HG03108 (cell line): ENCODE measurements around the gene RBMS1.

Experiments used
- ATAC-seq: cut with Tn5 transposase; IDR thresholded peaks from one replicate; pipeline ENCODE4 v1.9.1; 2021; ENCODE audit warnings: moderate library complexity; ENCODE audit not compliant: unreplicated experiment

Gene RBMS1

GRCh38 chr2:160310118-160310828 lies 183.3 kb downstream of the RBMS1 start:
- ATAC-seq, result no peak

DNA sequence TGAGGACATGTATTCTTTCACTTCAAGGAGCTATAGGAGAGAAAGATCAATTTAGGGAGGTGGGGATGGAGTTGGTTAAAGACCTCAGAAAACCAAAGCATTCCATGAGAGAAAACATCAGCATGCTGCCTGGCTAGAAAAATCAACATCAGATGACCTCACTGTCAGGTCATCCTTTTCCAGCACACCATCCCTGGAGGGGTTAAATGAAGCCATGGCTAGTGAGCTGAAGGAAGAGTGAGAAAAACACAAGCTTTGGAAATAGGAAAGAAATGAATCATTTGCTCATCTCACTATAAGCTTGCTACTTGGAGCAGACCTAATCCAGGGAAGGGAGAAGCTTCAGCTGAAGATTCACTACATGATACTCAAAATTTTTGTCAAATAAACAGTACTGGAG lies 184.0 kb downstream of the RBMS1 start:
- no peak for ATAC-seq

DNA sequence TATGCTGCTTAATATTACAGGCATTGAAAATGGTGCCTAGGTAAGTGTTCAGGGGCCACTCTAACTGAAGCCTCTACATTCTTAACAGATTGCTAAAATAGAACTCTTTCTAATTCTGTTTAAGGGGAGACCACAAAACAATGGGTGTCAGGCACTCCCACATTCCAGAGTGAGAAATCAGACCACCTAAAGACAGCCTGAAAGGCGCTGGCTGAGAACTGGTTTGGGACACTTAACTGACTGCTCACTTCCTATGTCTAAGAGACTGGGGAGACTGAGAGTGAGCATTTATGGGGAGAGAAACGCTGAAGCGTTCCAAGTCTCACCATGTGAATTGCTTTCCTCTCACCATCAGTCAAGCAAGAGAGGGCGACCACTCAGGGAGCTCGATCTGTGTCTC lies 184.7 kb downstream of the RBMS1 start:
- ATAC-seq, result no peak

- ATAC-seq, result no peak
These were observed 185.1 kb downstream of the RBMS1 start for GRCh38 chr2:160308476-160308875.

DNA sequence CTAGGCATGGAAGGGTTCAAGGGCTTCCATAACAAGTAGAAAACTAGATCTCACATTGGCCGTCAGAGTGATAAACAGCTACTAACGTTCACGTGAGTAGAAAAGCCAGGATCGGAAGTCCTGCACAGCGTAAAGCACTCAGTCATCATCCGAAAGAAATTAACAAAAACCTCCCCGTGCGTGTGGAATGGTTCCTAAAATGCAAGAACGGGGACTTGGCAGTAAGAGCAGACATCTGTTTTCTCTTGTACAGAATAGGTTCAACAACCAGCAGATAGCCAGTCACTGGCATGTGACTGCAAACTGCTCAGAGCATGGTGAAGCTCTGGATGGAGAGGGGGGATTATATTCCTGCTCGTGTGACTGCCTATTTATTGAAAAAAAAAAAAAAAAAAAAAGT lies 186.6 kb downstream of the RBMS1 start:
- no peak for ATAC-seq

DNA sequence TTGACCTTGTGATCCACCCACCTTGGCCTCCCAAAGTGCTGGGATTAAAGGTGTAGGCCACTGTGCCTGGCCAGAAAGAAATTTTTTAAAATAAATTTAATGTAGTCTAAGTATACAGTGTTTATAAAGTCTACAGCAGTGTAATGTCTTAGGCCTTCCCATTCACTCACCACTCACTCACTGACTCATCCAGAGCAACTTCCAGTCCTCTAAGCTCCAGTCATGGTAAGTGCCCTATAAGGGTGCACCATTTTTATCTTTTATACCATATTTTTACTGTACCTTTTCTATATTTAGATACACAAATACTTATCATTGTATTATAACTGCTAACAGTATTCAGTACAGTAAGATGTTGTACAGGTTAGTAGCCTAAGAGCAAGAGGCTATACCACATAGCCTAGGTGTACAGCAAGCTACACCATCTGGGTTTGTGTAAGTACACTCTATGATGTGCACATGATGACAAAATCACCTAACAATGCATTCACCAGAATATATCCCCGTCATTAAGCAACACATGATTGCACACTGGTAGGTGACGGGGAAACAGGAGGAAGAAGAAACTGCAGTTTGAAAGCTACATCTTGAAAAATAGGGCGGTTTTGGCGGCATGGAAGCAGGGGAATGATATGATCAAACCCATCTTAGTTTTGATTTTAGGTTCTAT lies 188.4 kb downstream of the RBMS1 start:
- no peak for ATAC-seq

- ATAC-seq, result no peak
These were observed 190.1 kb downstream of the RBMS1 start for GRCh38 chr2:160303527-160303926.

DNA sequence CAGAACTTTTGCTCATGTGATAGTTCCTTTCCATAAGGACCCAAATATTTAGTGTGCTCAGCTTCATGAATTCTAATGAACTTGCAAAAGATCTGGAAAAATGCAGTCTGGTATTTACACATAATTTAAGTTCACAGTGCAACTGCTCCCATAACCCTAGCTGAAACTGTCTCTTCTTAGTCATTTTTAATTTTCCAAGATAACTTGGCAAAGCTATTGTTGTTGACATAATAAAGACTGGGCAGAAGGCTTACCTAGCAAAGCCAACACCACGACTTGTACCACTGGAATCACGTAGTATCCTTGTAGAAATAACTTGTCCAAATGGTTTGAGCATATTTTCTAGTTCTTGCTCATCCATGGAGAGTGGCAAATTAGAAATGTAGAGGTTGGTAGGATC lies 190.5 kb downstream of the RBMS1 start:
- ATAC-seq, result no peak

- no peak for ATAC-seq
These were observed 192.2 kb downstream of the RBMS1 start for GRCh38 chr2:160301420-160301819.

DNA sequence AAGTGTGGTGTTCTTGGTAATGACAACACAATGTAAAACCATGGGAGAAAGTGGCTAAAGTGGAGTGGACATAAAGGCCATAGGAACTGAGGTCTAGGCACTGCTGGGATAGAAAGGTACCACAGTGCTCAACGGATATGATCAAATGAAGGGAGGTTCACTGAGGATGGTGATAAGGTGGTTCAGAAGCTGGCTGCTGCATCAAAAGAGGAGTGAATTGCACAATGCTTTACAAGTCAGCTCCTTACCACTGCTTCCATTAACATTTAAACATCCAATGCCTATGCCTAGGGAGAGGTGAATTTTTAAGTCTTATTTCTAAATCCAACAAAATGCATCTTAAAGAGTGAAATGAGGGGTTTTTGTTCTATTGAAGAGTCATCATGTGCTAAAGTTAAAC lies 193.4 kb downstream of the RBMS1 start:
- no peak for ATAC-seq

DNA sequence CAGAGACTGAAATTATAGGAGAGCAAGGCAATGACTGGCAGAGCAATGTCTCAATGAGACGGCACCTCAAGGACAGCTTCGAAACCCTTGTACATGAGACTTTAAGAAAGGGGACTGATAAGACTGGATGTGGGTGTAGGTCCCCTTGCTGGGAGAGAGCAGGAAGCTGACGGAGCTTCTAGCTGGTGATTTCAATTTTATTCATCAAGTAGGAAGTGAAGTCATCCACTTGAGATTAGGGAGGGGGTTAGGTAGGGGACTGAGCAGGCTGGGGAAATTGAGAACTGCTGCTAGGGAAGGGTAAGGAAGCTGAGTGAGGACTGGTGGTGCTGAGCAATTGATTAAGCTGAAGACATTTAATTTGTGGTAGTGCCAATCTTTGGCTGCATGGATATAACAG lies 194.1 kb downstream of the RBMS1 start:
- ATAC-seq, result no peak

DNA sequence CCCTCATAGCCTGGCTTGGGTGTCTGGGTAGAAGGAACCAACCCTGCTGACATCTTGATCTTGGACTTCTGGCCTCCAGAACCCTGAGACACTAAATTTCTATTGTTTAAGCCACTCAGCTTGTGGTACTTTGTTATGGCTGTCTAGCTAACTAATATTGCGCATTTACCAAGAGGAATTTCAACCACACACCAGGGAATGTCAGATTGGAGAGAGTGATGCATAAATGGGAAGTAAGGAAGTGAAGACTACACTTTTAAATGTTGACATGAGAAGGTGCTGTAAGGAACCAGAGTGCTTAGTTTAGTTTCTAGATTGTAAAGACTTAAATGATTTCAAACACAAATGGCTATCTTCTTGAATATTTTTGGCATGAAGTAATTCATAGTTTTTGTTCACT lies 194.6 kb downstream of the RBMS1 start:
- ATAC-seq, result no peak

DNA sequence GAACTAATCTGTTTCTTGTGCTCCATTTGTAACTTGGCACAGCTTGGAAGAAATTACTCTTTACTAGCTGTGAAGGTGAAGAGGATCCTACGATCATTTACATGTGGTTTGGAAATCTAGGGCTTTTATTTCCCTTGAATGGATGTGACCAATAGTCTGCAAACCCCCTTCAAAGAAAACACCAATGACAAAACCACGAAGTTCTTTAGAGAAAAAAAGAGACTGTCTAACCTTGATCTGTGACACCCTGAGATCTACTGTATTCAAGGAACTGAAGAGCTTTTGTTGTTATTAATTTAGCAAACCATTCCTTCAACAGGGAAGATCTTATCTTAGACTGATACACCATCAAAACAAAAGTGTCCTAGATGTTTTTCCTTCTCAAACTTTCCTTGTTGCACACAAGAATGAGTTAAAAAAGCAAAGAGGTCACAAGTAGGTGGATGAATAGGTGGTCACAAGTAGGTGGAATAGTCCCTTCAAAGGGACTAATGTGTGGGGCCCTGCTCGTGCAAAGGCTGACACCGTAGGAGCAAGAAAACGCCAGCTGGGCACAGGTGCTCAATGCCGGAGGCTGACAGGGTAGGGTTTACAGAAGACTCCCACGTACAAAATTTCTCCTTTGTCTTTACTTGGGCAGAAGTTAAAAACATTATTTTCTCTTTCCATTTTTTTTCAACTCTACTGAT lies 197.9 kb downstream of the RBMS1 start:
- no peak for ATAC-seq

GRCh38 chr2:160294889-160295288 lies 198.7 kb downstream of the RBMS1 start:
- no peak for ATAC-seq

DNA sequence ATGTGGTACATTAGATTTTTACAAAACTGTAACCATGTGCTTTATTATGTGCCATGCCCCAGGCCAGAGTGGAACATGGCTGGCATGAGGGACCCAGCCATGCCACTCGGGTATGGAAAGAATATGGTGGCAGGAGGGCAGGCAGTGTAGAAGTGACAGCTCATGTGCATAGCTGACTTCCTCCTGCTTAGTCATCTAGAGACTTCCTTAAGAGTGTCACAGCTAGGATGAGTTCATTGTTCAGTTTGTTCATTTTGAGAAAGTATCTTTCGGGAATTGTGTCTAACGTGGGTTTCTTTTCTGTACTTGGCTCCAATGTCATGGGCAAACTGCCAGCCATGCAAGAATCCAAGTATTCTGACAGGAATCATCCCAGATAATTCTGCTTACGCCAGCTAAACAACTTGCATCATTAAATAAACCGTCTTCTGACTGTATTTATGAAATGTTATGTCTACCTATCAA lies 199.2 kb downstream of the RBMS1 start:
- ATAC-seq, result peak; percentile 52

GRCh38 chr2:160293391-160294091 lies 200.1 kb downstream of the RBMS1 start:
- ATAC-seq, result no peak

DNA sequence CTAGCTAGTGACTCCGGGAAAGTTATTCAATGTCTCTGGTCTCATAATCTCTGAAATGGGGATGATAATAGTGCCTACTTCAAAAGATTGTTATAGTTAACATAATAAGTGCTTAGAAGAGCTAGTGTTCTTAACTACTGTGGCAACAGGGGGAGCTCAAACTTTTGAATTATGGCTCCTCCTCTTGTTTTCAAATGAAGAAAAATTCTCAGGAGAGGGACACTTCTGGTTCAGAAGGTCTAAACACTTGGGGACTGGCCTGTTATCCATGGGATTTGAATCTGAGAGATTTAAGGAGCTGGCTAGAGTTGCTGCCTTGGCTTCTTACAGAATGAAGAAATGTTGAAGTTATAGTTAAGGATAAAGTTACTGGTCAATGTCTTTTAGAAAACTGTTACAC lies 201.4 kb downstream of the RBMS1 start:
- no peak for ATAC-seq

DNA sequence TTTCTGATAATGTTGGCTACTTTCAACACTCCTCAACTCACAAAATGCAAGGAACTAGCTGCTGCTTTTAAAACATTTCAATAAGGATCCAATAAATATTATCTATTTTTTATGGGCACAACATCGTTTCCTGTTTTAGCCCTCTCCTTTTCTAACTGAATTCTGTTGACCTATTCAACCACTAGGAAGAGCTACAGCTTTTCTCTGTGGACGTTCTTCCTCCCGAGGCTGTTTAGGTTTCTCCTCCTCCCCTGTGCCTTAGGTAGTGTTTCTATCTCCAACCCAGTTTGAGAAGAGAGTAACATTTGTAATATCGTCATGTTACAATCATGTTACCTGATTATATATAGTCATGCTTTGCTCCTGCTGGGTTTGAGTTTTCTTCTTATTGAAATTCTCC lies 202.2 kb downstream of the RBMS1 start:
- no peak for ATAC-seq

- no peak for ATAC-seq
These were observed 203.0 kb downstream of the RBMS1 start for GRCh38 chr2:160290598-160290997.

DNA sequence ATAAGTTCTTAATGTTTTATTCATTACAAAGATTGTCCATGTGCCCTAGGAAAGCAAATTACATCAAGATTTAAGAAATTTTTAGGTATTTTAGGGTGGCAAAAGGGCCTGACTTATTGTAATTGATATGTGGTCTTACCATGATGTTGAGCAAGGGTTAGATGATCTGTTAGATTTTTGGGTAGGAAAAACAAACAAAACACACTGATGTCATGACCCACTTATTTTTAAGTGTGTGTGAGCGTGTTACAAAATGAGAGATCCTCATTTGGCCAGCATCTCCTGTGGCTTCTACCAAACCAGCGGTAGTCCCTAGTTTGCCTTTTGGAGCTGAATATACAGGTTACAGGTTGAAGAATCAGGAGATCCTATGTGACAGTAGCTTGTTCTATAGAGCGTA lies 203.8 kb downstream of the RBMS1 start:
- no peak for ATAC-seq

GRCh38 chr2:160289126-160289525 lies 204.5 kb downstream of the RBMS1 start:
- no peak for ATAC-seq
